Myometrial cell (primary cell): ENCODE results near the gene FAT1. TPM values are rescaled to one million over a fixed set of nuclear protein-coding genes. Genes with fewer than 3 reads are reported as not detected.

Experiments used
- total RNA-seq: library from RNA; depleted of rRNA; stranded (reverse); fragments of >200 nt; gene quantifications from 2 replicates; pipeline ENCODE4 v1.2.3, GENCODE V29; 2015

FAT1 gene
- total RNA-seq, result 74.7 and 83.3 TPM in 2 replicates

GRCh38 chr4:186723292-186724057 is at the start of gene FAT1:
Gene FAT1 (minus strand): TSS chr4:186723856. CDS start chr4:186709827, 14,029 bp downstream.

GRCh38 chr4:186554914-186555827 is 168.5 kb downstream of the FAT1 start, which contains the start of gene MTNR1A:
Gene MTNR1A (minus strand): TSS chr4:186555567. CDS start chr4:186555365, 202 bp downstream.

Other genes with a start within 250 kb of the FAT1 start
- not detected in 2 replicates for gene MTNR1A, start 168.3 kb downstream of the FAT1 start, total RNA-seq